GM19395 (cell line): ENCODE measurements around the gene CARHSP1.
"Not testable (repeated sequence)": the region's sequence is repeated elsewhere in the genome, so short reads cannot be mapped to it uniquely, and the experiment has no call there.

Source experiments
- ATAC-seq: cut with Tn5 transposase; IDR thresholded peaks from one replicate; pipeline ENCODE4 v1.9.1; 2021; ENCODE audit warnings: mild to moderate bottlenecking, moderate library complexity; ENCODE audit not compliant: unreplicated experiment

Gene CARHSP1

GRCh38 chr16:8858994-8859912 is 9.6 kb downstream of the CARHSP1 start:
- ATAC-seq, result no peak

- no peak for ATAC-seq
These were observed 12.8 kb downstream of the CARHSP1 start for GRCh38 chr16:8855972-8856371.

- ATAC-seq, result no peak
These were observed 13.6 kb downstream of the CARHSP1 start for GRCh38 chr16:8855051-8855786.

GRCh38 chr16:8854298-8854948 is 14.4 kb downstream of the CARHSP1 start:
- no peak for ATAC-seq

GRCh38 chr16:8853611-8854010 is 15.2 kb downstream of the CARHSP1 start:
- ATAC-seq, result no peak

- ATAC-seq, result no peak
These were observed 15.7 kb downstream of the CARHSP1 start for GRCh38 chr16:8853150-8853549.

GRCh38 chr16:8852534-8852933 is 16.3 kb downstream of the CARHSP1 start:
- no peak for ATAC-seq

- no peak for ATAC-seq
These were observed 16.9 kb downstream of the CARHSP1 start for GRCh38 chr16:8851761-8852403.

- ATAC-seq, result no peak
These were observed 18.4 kb downstream of the CARHSP1 start for GRCh38 chr16:8850279-8850885.

- ATAC-seq, result no peak
These were observed 19.3 kb downstream of the CARHSP1 start for GRCh38 chr16:8849411-8850011.

GRCh38 chr16:8848939-8849391 is 19.8 kb downstream of the CARHSP1 start:
- no peak for ATAC-seq

GRCh38 chr16:8848231-8848938 is 20.4 kb downstream of the CARHSP1 start:
- no peak for ATAC-seq

- ATAC-seq, result no peak
These were observed 21.2 kb downstream of the CARHSP1 start for GRCh38 chr16:8847623-8848022.

- no peak for ATAC-seq
These were observed 21.7 kb downstream of the CARHSP1 start for GRCh38 chr16:8847145-8847544.

GRCh38 chr16:8846401-8846932 is 22.3 kb downstream of the CARHSP1 start:
- no peak for ATAC-seq

GRCh38 chr16:8845699-8846298 is 23.0 kb downstream of the CARHSP1 start:
- no peak for ATAC-seq

GRCh38 chr16:8843296-8843695 is 25.5 kb downstream of the CARHSP1 start:
- ATAC-seq, result not testable (repeated sequence)

- not testable (repeated sequence) for ATAC-seq
These were observed 26.8 kb downstream of the CARHSP1 start for GRCh38 chr16:8842016-8842415.

GRCh38 chr16:8837594-8837993 is 31.2 kb downstream of the CARHSP1 start:
- not testable (repeated sequence) for ATAC-seq
